Fibroblast of skin of abdomen (primary cell): ENCODE results near the gene N4BP2L2. TPM values are rescaled to one million over a fixed set of nuclear protein-coding genes. Genes with fewer than 3 reads are reported as not detected.
A peak's percentile ranks its signal among the peaks of the same experiment; 100 is the strongest.
"Not testable (repeated sequence)": the region's sequence is repeated elsewhere in the genome, so short reads cannot be mapped to it uniquely, and the experiment has no call there.

Source experiments
- DNase-seq: peaks from one replicate; pipeline ENCODE4 v3.0.0-alpha.2; 2013
- polyA plus RNA-seq, 2 experiments: library from polyadenylated mRNA; unstranded; fragments of 120-200 nt; gene quantifications; one replicate each; pipeline ENCODE4 v1.2.1, GENCODE V29; 2013; ENCODE audit not compliant: insufficient read length in 2 of 2

N4BP2L2 gene
- 59.5 TPM for polyA plus RNA-seq (2013, experiment 1 of 2; ENCODE audit: insufficient read length)
- 62.2 TPM for polyA plus RNA-seq (2013, experiment 2 of 2; ENCODE audit: insufficient read length)

GRCh38 chr13:32538621-32539246, at the start of gene N4BP2L2:
TSS of gene N4BP2L2 (minus strand) at chr13:32538795. CDS start at chr13:32537027, 1,768 bp downstream.
- DNase-seq = peak; percentile 99

- DNase-seq = peak; percentile 13
These were observed 49.2 kb upstream of the N4BP2L2 start for GRCh38 chr13:32587811-32588170.

GRCh38 chr13:32587011-32587810, 48.6 kb upstream of the N4BP2L2 start:
- DNase-seq = peak; percentile 57

GRCh38 chr13:32586080-32586900, 47.7 kb upstream of the N4BP2L2 start, which contains the start of gene PDS5B:
TSS of gene PDS5B (plus strand) at chr13:32586452. CDS start at chr13:32648773, 62,321 bp downstream.
- DNase-seq = peak; percentile 97

GRCh38 chr13:32585550-32586079, 47.0 kb upstream of the N4BP2L2 start:
- peak; percentile 46 for DNase-seq

- no peak for DNase-seq
These were observed 44.4 kb upstream of the N4BP2L2 start for GRCh38 chr13:32582991-32583390.

- DNase-seq = no peak
These were observed 43.7 kb upstream of the N4BP2L2 start for GRCh38 chr13:32582281-32582680.

GRCh38 chr13:32581177-32581786, 42.7 kb upstream of the N4BP2L2 start:
- peak; percentile 28 for DNase-seq

- DNase-seq = no peak
These were observed 38.4 kb upstream of the N4BP2L2 start for GRCh38 chr13:32577032-32577431.

- DNase-seq = not testable (repeated sequence)
These were observed 37.1 kb upstream of the N4BP2L2 start for GRCh38 chr13:32575687-32576086.

GRCh38 chr13:32560842-32561241, 22.2 kb upstream of the N4BP2L2 start:
- DNase-seq = not testable (repeated sequence)

- DNase-seq = no peak
These were observed 17.0 kb upstream of the N4BP2L2 start for GRCh38 chr13:32555613-32556012.

- DNase-seq = no peak
These were observed 15.1 kb upstream of the N4BP2L2 start for GRCh38 chr13:32553720-32554119.

GRCh38 chr13:32549788-32550187, 11.2 kb upstream of the N4BP2L2 start:
- no peak for DNase-seq

GRCh38 chr13:32548837-32549236, 10.2 kb upstream of the N4BP2L2 start:
- peak; percentile 5 for DNase-seq

- no peak for DNase-seq
These were observed 6.5 kb upstream of the N4BP2L2 start for GRCh38 chr13:32545083-32545482.

- no peak for DNase-seq
These were observed 3.6 kb upstream of the N4BP2L2 start for GRCh38 chr13:32542221-32542620.

- DNase-seq = peak; percentile 26
These were observed 413 bp downstream of the N4BP2L2 start for GRCh38 chr13:32538143-32538620.

GRCh38 chr13:32537580-32538142, 934 bp downstream of the N4BP2L2 start:
- peak; percentile 7 for DNase-seq

GRCh38 chr13:32535748-32536147, 2.8 kb downstream of the N4BP2L2 start:
- no peak for DNase-seq

- DNase-seq = no peak
These were observed 3.5 kb downstream of the N4BP2L2 start for GRCh38 chr13:32535115-32535514.

- DNase-seq = peak; percentile 53
These were observed 7.7 kb downstream of the N4BP2L2 start for GRCh38 chr13:32530841-32531253.
